ENCODE data around the gene ZFYVE28.

The ZFYVE28 gene

GRCh38 chr4:2353222-2354107 is 65.0 kb downstream of the ZFYVE28 start:
- DNase-seq (ENCODE audit: low read depth in 2 of 2), result no peak

GRCh38 chr4:2352729-2353221 is 65.7 kb downstream of the ZFYVE28 start:
- DNase-seq (ENCODE audit: low read depth in 2 of 2), result no peak

GRCh38 chr4:2352171-2352570 is 66.3 kb downstream of the ZFYVE28 start:
- no peak for DNase-seq (ENCODE audit: low read depth in 2 of 2)

GRCh38 chr4:2350982-2351381 is 67.5 kb downstream of the ZFYVE28 start:
- DNase-seq (ENCODE audit: low read depth in 2 of 2), result no peak

- DNase-seq (ENCODE audit: low read depth in 2 of 2), result no peak
These were observed 69.7 kb downstream of the ZFYVE28 start for GRCh38 chr4:2348786-2349185.

- DNase-seq (ENCODE audit: low read depth in 2 of 2), result no peak
These were observed 71.3 kb downstream of the ZFYVE28 start for GRCh38 chr4:2347190-2347589.

GRCh38 chr4:2343476-2343875 is 75.0 kb downstream of the ZFYVE28 start:
- no peak for DNase-seq (ENCODE audit: low read depth in 2 of 2)

- no peak for DNase-seq (ENCODE audit: low read depth in 2 of 2)
These were observed 76.4 kb downstream of the ZFYVE28 start for GRCh38 chr4:2341911-2342652.

- DNase-seq (ENCODE audit: low read depth in 2 of 2), result no peak
These were observed 77.1 kb downstream of the ZFYVE28 start for GRCh38 chr4:2341261-2341841.

GRCh38 chr4:2340272-2341061 is 78.0 kb downstream of the ZFYVE28 start:
- no peak for DNase-seq (ENCODE audit: low read depth in 2 of 2)

- DNase-seq (ENCODE audit: low read depth in 2 of 2), result no peak
These were observed 78.8 kb downstream of the ZFYVE28 start for GRCh38 chr4:2339458-2340271.

- no peak for DNase-seq (ENCODE audit: low read depth in 2 of 2)
These were observed 79.5 kb downstream of the ZFYVE28 start for GRCh38 chr4:2338754-2339457.

- no peak for DNase-seq (ENCODE audit: low read depth in 2 of 2)
These were observed 80.5 kb downstream of the ZFYVE28 start for GRCh38 chr4:2337896-2338295.

GRCh38 chr4:2337131-2337723 is 81.2 kb downstream of the ZFYVE28 start:
- no peak for DNase-seq (ENCODE audit: low read depth in 2 of 2)

GRCh38 chr4:2336659-2337058 is 81.8 kb downstream of the ZFYVE28 start:
- DNase-seq (ENCODE audit: low read depth in 2 of 2), result no peak

GRCh38 chr4:2335729-2336101 is 82.7 kb downstream of the ZFYVE28 start:
- DNase-seq (ENCODE audit: low read depth in 2 of 2), result no peak

- no peak for DNase-seq (ENCODE audit: low read depth in 2 of 2)
These were observed 83.4 kb downstream of the ZFYVE28 start for GRCh38 chr4:2334826-2335728.

GRCh38 chr4:2333916-2334644 is 84.4 kb downstream of the ZFYVE28 start:
- DNase-seq (ENCODE audit: low read depth in 2 of 2), result no peak

Data from stimulated activated CD4-positive, alpha-beta T cell treated with anti-CD3 and anti-CD28 coated beads, Interleukin-15, amount 100 ng/mL, for 48 hours (primary cell).